ENCODE results near the gene LRP11.

GRCh38 chr6:149905371-149905910 is 41.3 kb upstream of the LRP11 start:
- no peak for TF ChIP-seq CTCF (IDR thresholded peaks at IDR 0.05)
- no peak for TF ChIP-seq NPAS2 (CRISPR knock-in tag; IDR thresholded peaks at IDR 0.05; ENCODE audit: borderline replicate concordance)
- no peak for TF ChIP-seq POLR2A (IDR thresholded peaks at IDR 0.05; ENCODE audit: low read length)
- TF ChIP-seq, protein P1, sequence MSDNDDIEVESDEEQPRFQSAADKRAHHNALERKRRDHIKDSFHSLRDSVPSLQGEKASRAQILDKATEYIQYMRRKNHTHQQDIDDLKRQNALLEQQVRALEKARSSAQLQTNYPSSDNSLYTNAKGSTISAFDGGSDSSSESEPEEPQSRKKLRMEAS (IDR thresholded peaks at IDR 0.05): no peak
- TF ChIP-seq SREBF2 (IDR thresholded peaks at IDR 0.05): no peak
- no peak for TF ChIP-seq PHF8 (IDR thresholded peaks at IDR 0.05; ENCODE audit: borderline replicate concordance, low read depth)
- TF ChIP-seq MYC (IDR thresholded peaks at IDR 0.05; ENCODE audit: borderline replicate concordance, low read length): no peak
- no peak for TF ChIP-seq E2F6 (IDR thresholded peaks at IDR 0.05; ENCODE audit: borderline replicate concordance, low read depth)

All from A549 (cell line).